Caco-2 (cell line): Measurements from ENCODE around the gene KIF1B. TPM values are rescaled to one million over a fixed set of nuclear protein-coding genes. Genes with fewer than 3 reads are reported as not detected.

Experiments used
- BruUV-seq: library from RNA; stranded (reverse); fragments of 400-500 nt; replicated peaks from 2 replicates; lab custom pipeline; 2021; lab: Mats Ljungman, UMichigan
- CTCF ChIA-PET: fragments of 300-600 bp; sonication (Branson Sonifier 250); formaldehyde crosslinking; loops from one replicate; lab custom pipeline; 2022; ENCODE audit warnings: antibody characterized with exemption; lab: Charles Lee
- POLR2A ChIA-PET: fragments of 300-600 bp; sonication (Branson Sonifier 250); formaldehyde crosslinking; loops from one replicate; lab custom pipeline; 2022; ENCODE audit warnings: antibody characterized with exemption; lab: Charles Lee
- DNase-seq, 2 experiments: peaks; one replicate each; pipeline versions ENCODE4 v3.0.0 to v3.0.0-alpha.2; 2020 to 2022
- H3K27me3 ChIP-seq: replicated peaks from 2 replicates; pipeline ENCODE4 v1.6.0; 2011; ENCODE audit warnings: low read length; ENCODE audit not compliant: control insufficient read depth, insufficient read depth
- H3K36me3 ChIP-seq: 2 replicates; pipeline ENCODE4 v1.5.1; 2011; ENCODE audit warnings: low read length; ENCODE audit not compliant: control insufficient read depth, insufficient read depth
- H3K4me1 ChIP-seq: fragments of 250-450 bp; sonication (Bioruptor Pico); 2 replicates; pipeline ENCODE4 v1.5.1; 2020; ENCODE audit warnings: mild to moderate bottlenecking
- H3K4me3 ChIP-seq: 2 replicates; pipeline ENCODE4 v1.5.1; 2011; ENCODE audit warnings: low read depth, mild to moderate bottlenecking, control low read depth, low read length
- H3K9me3 ChIP-seq: fragments of 250-450 bp; sonication (Bioruptor Pico); 2 replicates; pipeline ENCODE4 v1.5.1; 2020; ENCODE audit warnings: mild to moderate bottlenecking, moderate library complexity
- H3K27ac Mint-ChIP-seq: one replicate; pipeline ENCODE4 v1.8.0; 2022; ENCODE audit warnings: mixed read lengths; ENCODE audit not compliant: unreplicated experiment
- H3K27me3 Mint-ChIP-seq: one replicate; pipeline ENCODE4 v1.8.0; 2022; ENCODE audit warnings: mixed read lengths; ENCODE audit not compliant: insufficient read depth, unreplicated experiment
- H3K36me3 Mint-ChIP-seq: one replicate; pipeline ENCODE4 v1.8.0; 2022; ENCODE audit warnings: mild to moderate bottlenecking, mixed read lengths; ENCODE audit not compliant: insufficient read depth, unreplicated experiment
- H3K4me1 Mint-ChIP-seq: one replicate; pipeline ENCODE4 v1.8.0; 2022; ENCODE audit warnings: low read depth, mixed read lengths; ENCODE audit not compliant: unreplicated experiment
- H3K4me3 Mint-ChIP-seq: one replicate; pipeline ENCODE4 v1.8.0; 2022; ENCODE audit warnings: mild to moderate bottlenecking, moderate library complexity, mixed read lengths; ENCODE audit not compliant: unreplicated experiment
- H3K9me3 Mint-ChIP-seq: one replicate; pipeline ENCODE4 v1.8.0; 2022; ENCODE audit warnings: mixed read lengths; ENCODE audit not compliant: unreplicated experiment
- intact Hi-C: fragments of 100-400 bp; cut with micrococcal nuclease; formaldehyde crosslinking; loops from one replicate; pipeline ENCODE4 v1.10.0; 2022; ENCODE audit not compliant: unreplicated experiment
- total RNA-seq: library from RNA; stranded (reverse); gene quantifications from 2 replicates; pipeline ENCODE4 v1.2.3, GENCODE V29; 2022
- TF ChIP-seq, protein P1 (sequence below), 2 experiments: fragments of 200-600 bp in 1 of 2; IDR thresholded peaks; 1 replicate in 1 of 2; 2 replicates in 1 of 2; pipeline versions ENCODE4 v1.5.1 to v1.8.0; 2011 to 2022; ENCODE audit warnings: antibody characterized with exemption in 1 of 2, control low read depth in 1 of 2, inconsistent platforms in 1 of 2, low read depth in 1 of 2, low read length in 1 of 2, mild to moderate bottlenecking in 1 of 2, moderate library complexity in 1 of 2; ENCODE audit not compliant: insufficient read depth in 1 of 2, severe bottlenecking in 1 of 2, unreplicated experiment in 1 of 2

KIF1B gene
- total RNA-seq, 1 experiment from 2014 or later = 41.1 TPM

DNA sequence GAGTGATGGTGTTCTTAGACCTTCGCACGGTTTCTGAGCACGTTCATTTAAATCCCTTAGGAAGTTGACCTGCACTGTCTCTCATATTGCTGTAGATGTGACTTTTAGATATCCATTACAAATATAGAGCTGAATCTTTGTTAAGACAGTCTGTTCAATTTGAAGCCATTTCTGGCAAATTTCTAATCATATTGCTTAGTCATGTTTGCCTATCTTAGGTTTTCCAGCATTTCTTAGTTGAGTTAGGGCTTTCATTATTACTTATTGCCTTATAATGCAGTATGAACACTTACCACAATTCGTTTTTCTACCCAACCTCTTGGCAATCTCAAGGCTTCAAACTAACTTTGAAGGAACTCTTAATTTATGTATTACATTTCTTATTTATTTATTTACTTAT is 110.0 kb downstream of the KIF1B start:
- BruUV-seq = no TSS peak
- Mint-ChIP-seq H3K4me3 (no peak overlapping the region), H3K36me3 (peaks cover 5% of the 10 kb centered on the region), H3K9me3 (no peaks in the 10 kb centered on the region), H3K27me3 (no peaks in the 10 kb centered on the region), H3K4me1 (no peaks in the 10 kb centered on the region), H3K27ac (no peak overlapping the region)
- no peaks in the 10 kb centered on the region for H3K27me3 ChIP-seq
- CTCF ChIA-PET = no interaction called here
- no peaks in the 10 kb centered on the region for H3K4me1 ChIP-seq
- no peak overlapping the region for H3K4me3 ChIP-seq
- TF ChIP-seq, protein P1, sequence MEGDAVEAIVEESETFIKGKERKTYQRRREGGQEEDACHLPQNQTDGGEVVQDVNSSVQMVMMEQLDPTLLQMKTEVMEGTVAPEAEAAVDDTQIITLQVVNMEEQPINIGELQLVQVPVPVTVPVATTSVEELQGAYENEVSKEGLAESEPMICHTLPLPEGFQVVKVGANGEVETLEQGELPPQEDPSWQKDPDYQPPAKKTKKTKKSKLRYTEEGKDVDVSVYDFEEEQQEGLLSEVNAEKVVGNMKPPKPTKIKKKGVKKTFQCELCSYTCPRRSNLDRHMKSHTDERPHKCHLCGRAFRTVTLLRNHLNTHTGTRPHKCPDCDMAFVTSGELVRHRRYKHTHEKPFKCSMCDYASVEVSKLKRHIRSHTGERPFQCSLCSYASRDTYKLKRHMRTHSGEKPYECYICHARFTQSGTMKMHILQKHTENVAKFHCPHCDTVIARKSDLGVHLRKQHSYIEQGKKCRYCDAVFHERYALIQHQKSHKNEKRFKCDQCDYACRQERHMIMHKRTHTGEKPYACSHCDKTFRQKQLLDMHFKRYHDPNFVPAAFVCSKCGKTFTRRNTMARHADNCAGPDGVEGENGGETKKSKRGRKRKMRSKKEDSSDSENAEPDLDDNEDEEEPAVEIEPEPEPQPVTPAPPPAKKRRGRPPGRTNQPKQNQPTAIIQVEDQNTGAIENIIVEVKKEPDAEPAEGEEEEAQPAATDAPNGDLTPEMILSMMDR (IDR thresholded peaks at IDR 0.05; ENCODE audit: insufficient read depth in 1 of 2, low read depth in 1 of 2, low read length in 1 of 2, severe bottlenecking in 1 of 2, unreplicated experiment in 1 of 2) = no peak
- 0 out of 2 replicates have a peak, but pooled peaks cover 2% of the 10 kb centered on the region for H3K36me3 ChIP-seq
- intact Hi-C loops = no loop called here
- DNase-seq = no peak
- no peaks in the 10 kb centered on the region for H3K9me3 ChIP-seq
- POLR2A ChIA-PET = no interaction called here

DNA sequence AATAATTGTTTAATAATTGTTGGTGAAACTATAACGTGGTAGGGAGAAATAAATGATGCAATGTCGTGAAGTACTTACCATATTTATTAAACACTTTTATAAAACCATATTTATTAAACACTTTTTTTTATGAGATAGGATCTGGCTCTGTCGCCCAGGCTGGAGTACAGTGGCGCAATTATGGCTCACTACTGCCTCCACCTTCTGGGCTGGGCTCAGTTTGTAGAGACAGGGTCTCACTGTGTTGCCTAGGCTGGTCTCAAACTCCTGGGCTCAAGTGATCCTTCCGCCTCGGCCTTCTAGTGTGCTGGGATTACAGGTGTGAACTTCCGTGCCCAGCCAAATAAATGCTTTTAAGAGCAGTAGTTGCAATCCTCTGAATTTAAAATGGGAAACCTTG is 112.5 kb downstream of the KIF1B start:
- intact Hi-C loops = no loop called here
- H3K27me3 ChIP-seq = no peaks in the 10 kb centered on the region
- H3K4me3 ChIP-seq = no peak overlapping the region
- peaks cover 15% of the 10 kb centered on the region for H3K36me3 Mint-ChIP-seq
- no peaks in the 10 kb centered on the region for H3K4me1 Mint-ChIP-seq
- DNase-seq = no peak
- BruUV-seq = no TSS peak
- POLR2A ChIA-PET = no interaction called here
- CTCF ChIA-PET = interaction anchor here (1.1 kb wide), 1 partner anchor 113 kb away, joined by 5 read pairs; the partner anchor contains the start of gene KIF1B
- H3K9me3 Mint-ChIP-seq = no peaks in the 10 kb centered on the region
- H3K4me1 ChIP-seq = no peaks in the 10 kb centered on the region
- no peak overlapping the region for H3K4me3 Mint-ChIP-seq
- TF ChIP-seq, protein P1 (IDR thresholded peaks at IDR 0.05; ENCODE audit: insufficient read depth in 1 of 2, low read depth in 1 of 2, low read length in 1 of 2, severe bottlenecking in 1 of 2, unreplicated experiment in 1 of 2) = no peak
- H3K27me3 Mint-ChIP-seq = no peaks in the 10 kb centered on the region
- H3K9me3 ChIP-seq = no peaks in the 10 kb centered on the region
- H3K36me3 ChIP-seq = peaks cover 2% of the 10 kb centered on the region; the same call in 1 of the 2 replicates
- H3K27ac Mint-ChIP-seq = no peak overlapping the region

DNA sequence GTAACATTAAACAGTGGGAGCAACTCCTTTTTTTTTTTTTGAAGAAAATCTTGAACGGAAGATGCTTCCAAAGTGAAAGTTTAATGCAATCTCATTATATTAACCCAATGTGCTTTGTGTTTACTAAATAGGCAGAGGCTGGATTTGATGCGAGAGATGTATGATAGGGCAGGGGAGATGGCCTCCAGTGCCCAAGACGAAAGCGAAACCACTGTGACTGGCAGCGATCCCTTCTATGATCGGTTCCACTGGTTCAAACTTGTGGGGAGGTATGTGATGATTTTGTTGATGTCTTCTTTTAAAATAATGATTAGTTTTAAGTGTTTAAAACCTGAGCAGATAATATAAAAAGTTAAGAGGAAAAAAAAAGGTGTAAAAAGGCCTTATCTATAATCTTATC is 114.3 kb downstream of the KIF1B start:
- Histone ChIP-seq H3K4me1 (no peaks in the 10 kb centered on the region), H3K36me3 (peaks cover 2% of the 10 kb centered on the region; the same call in 1 of the 2 replicates), H3K27me3 (no peaks in the 10 kb centered on the region), H3K9me3 (no peaks in the 10 kb centered on the region), H3K4me3 (no peak overlapping the region)
- peaks cover 15% of the 10 kb centered on the region for H3K36me3 Mint-ChIP-seq
- no peak overlapping the region for H3K4me3 Mint-ChIP-seq
- ChIA-PET CTCF (no interaction called here), POLR2A (no interaction called here)
- TF ChIP-seq, protein P1 (IDR thresholded peaks at IDR 0.05; ENCODE audit: insufficient read depth in 1 of 2, low read depth in 1 of 2, low read length in 1 of 2, severe bottlenecking in 1 of 2, unreplicated experiment in 1 of 2) = no peak
- BruUV-seq = no TSS peak
- no peaks in the 10 kb centered on the region for H3K27me3 Mint-ChIP-seq
- DNase-seq = no peak
- no peaks in the 10 kb centered on the region for H3K9me3 Mint-ChIP-seq
- intact Hi-C loops = no loop called here
- H3K4me1 Mint-ChIP-seq = no peaks in the 10 kb centered on the region
- H3K27ac Mint-ChIP-seq = no peak overlapping the region
